Body of pancreas (tissue), 4 donors: Measurements from ENCODE around the gene PLEKHM1.

ENCODE experiments used
- CTCF ChIP-seq, 7 experiments: fragments of 450-650 bp in 4 of 7; fragments of 200-600 bp in 3 of 7; sonication (generic) in 3 of 7; IDR thresholded peaks; one replicate each; pipeline ENCODE4 v1.5.1; 2016 to 2019; ENCODE audit warnings: antibody characterized with exemption in 7 of 7
- POLR2A ChIP-seq, 3 donors: fragments of 450-650 bp; IDR thresholded peaks; one replicate each; pipeline ENCODE4 v1.6.1; 2016; ENCODE audit warnings: antibody characterized with exemption in 3 of 3, mild to moderate bottlenecking in 2 of 3

GRCh38 chr17:45413498-45413923 is 77.0 kb downstream of the PLEKHM1 start:
- TF ChIP-seq POLR2A (IDR thresholded peaks at IDR 0.05) (no peak), CTCF (IDR thresholded peaks at IDR 0.05) (no peak)
